LHCN-M2 (cell line): ENCODE measurements around the gene TEAD1. TPM values are rescaled to one million over a fixed set of nuclear protein-coding genes. Genes with fewer than 3 reads are reported as not detected.
"Not testable (repeated sequence)": the region's sequence is repeated elsewhere in the genome, so short reads cannot be mapped to it uniquely, and the experiment has no call there.

Experiments used
- DNase-seq: peaks from one replicate; pipeline ENCODE4 v3.0.0-alpha.2; 2012; ENCODE audit warnings: low read depth
- total RNA-seq: library from RNA; depleted of rRNA; stranded (reverse); fragments of >200 nt; gene quantifications from 2 replicates; pipeline ENCODE4 v1.2.3, GENCODE V29; 2014

The TEAD1 gene
- total RNA-seq, 1 experiment from 2014 or later = 105 TPM

DNA sequence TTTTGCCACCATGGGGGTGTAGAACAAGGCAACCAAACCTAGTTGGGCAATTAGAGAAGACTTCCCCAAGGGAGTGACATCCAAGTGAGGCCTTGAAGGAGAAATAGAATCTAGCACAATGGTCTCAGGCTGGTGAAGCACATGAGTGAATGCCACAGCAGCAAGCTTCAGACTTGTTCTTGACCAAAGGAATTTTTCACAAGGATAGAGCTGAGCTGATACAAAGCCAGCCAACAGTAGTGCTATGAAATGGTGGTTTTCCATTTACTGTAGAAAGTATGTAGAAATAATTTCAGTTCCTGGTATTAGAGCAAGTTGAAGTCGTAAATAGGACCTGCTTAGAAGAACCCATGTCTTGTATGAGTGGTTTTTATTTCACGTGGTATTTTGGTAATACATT lies 186.6 kb downstream of the TEAD1 start:
- DNase-seq = no peak

DNA sequence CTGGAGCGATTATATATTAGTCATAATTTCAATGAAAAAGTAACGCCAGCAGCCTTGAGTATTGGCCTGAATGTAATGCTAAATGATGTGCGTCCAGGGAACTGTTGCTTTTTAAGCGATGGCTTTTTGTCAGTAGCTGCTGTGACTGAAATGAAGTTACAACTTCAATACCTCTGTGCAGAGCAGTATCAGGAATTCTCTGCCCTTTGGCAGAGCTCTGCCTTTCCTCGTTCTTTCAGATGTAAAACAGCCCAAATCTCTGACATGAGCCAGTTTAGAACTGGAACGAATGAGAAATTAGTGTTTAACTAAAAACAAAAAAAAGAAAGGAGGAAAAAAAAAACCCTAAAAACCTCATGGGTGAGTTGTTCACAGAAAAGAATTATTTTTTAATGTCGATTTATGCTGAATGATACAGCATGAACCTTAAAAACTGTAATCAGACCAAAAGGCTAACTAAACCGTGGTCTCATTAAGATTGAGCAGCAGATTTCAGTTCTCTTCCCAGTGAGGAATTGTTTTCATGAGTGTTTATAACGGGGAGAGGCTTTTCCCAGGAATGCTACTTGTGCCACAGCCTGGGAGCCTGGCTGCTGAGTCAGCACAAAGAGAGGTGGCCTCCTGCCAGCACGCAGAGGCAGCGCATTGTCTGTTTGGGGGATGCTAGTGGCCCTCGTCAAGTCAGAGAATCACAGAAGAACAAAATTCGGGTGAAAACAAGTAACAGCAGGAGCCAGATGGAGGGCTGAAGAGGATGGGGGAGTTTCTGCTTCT lies 188.7 kb downstream of the TEAD1 start:
- DNase-seq = peak; percentile 81

- DNase-seq = no peak
These were observed 189.4 kb downstream of the TEAD1 start for GRCh38 chr11:12863605-12864121.

- DNase-seq = no peak
These were observed 190.3 kb downstream of the TEAD1 start for GRCh38 chr11:12864316-12865156.

- DNase-seq = no peak
These were observed 191.8 kb downstream of the TEAD1 start for GRCh38 chr11:12865863-12866595.

GRCh38 chr11:12867531-12867930 lies 193.3 kb downstream of the TEAD1 start:
- no peak for DNase-seq

- DNase-seq = peak; percentile 54
These were observed 194.3 kb downstream of the TEAD1 start for GRCh38 chr11:12868315-12869073.

- no peak for DNase-seq
These were observed 197.0 kb downstream of the TEAD1 start for GRCh38 chr11:12871241-12871640.

- no peak for DNase-seq
These were observed 197.6 kb downstream of the TEAD1 start for GRCh38 chr11:12871788-12872321.

GRCh38 chr11:12876340-12876739 lies 202.1 kb downstream of the TEAD1 start:
- no peak for DNase-seq

GRCh38 chr11:12876988-12877387 lies 202.8 kb downstream of the TEAD1 start:
- DNase-seq = no peak

DNA sequence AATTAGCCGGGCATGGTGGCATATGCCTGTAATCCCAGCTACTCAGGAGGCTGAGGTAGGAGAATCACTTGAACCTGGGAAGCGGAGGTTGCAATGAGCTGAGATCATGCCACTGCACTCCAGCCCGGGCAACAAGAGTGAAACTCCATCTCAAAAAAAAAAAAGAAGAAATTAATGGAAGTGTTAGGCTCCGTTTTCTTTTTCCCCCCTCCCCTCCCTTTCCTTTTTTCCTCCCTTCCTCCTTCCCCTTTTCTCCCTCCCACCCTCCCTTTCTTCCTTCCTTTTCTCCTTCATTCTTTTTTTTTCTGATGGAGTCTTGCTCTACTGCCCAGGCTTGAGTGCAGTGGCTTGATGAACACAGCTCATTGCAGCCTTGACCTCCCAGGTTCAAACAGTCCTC lies 203.3 kb downstream of the TEAD1 start:
- not testable (repeated sequence) for DNase-seq

DNA sequence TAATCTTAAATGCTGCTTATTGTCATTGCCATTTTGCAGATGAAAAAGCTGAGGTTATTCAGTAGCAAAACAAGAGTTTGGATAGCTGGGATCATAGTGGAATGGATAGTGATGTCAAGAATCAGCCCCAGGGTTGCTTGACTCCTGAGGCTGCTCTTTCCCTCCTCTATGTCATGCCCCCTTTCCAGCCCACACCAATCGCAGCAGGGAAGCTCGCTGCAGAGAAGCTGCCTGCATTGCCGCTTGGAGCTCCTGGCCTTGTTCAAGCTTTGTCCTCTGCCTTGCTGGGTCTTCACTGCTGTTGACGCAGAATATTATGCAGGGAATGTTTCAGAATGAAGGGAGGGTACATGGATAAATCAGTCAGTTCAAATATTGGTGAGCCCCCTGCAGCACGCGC lies 206.1 kb downstream of the TEAD1 start:
- no peak for DNase-seq

- DNase-seq = no peak
These were observed 208.4 kb downstream of the TEAD1 start for GRCh38 chr11:12882670-12883069.

- no peak for DNase-seq
These were observed 210.6 kb downstream of the TEAD1 start for GRCh38 chr11:12884751-12885318.

GRCh38 chr11:12885717-12886239 lies 211.6 kb downstream of the TEAD1 start:
- no peak for DNase-seq

DNA sequence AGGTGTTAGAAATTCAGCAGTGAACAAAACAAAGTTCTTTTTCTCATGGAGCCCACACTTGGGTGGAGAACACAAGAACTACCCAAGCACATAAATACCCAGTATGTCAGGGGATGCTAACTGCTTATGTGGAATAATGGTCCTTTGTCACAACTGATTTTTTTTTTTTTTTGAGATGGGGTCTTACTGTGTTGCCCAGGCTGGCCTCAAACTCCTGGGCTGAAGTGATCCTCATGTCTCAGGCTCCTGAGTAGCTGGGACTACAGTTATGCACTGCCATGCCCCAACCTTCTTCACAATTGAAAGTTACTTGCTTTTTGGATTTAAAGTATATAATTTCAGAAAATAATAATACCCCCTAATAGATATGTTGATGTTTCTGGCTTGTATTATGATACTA lies 212.3 kb downstream of the TEAD1 start:
- no peak for DNase-seq

GRCh38 chr11:12888525-12889158 lies 214.4 kb downstream of the TEAD1 start:
- peak; percentile 91 for DNase-seq

DNA sequence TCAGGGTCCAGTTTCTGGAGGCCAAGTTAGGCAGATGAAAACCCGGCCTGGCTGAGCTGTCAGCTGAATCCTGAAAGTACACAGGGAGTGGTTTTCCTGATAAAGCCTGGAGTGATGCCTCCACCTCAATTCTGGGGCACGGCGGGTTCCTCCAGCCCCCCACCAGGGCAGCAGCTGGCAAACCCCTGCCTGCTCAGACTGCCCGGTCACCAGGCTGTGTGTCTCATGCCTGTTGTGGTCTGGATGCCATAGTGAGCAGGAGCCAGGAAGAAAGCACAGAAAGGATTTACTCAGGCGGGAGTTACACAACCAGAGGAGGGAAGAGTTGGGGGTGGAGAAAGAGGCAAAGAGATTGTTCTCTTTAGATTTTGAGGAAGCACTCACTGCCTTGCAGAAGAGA lies 215.0 kb downstream of the TEAD1 start:
- peak; percentile 96 for DNase-seq

DNA sequence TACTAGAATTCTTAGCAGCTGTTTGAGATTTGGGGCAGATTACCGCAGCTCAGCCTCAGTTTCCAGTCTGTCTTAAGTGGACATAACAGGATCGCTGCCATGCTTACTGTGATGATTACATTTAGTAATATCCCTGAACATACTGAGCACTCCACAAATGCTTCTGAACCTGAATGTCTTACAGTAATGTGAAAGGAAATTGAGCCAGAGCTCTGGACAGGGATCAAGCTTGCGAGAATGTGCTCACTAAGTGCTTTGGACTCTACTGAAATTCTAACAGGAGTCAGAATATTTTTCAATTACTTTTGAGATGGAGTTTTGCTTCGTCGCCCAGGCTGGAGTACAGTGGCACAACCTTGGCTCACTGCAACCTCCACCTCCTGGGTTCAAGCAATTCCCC lies 216.3 kb downstream of the TEAD1 start:
- DNase-seq = no peak
